Astrocyte (in vitro differentiated cells and primary cell): ENCODE data around the gene MRTFA. TPM values are rescaled to one million over a fixed set of nuclear protein-coding genes. Genes with fewer than 3 reads are reported as not detected.

Experiments used
- DNase-seq: peaks from one replicate; pipeline ENCODE4 v3.0.0-alpha.2; 2010; ENCODE audit warnings: low read depth
- FAIRE-seq: peaks from 2 replicates; lab custom pipeline; 2011; peaks lifted over from hg19 to GRCh38; lab: Jason Lieb, UNC
- H2AFZ ChIP-seq: 2 replicates; pipeline ENCODE4 v1.6.0; 2012; ENCODE audit warnings: low read depth, low read length, inconsistent platforms
- H3K27ac ChIP-seq: 2 replicates; pipeline ENCODE4 v1.5.1; 2011; ENCODE audit warnings: low read depth, low read length, inconsistent platforms
- H3K27me3 ChIP-seq: 2 replicates; pipeline ENCODE4 v1.6.0; 2011; ENCODE audit warnings: low read length, inconsistent platforms; ENCODE audit not compliant: insufficient read depth
- H3K36me3 ChIP-seq: 2 replicates; pipeline ENCODE4 v1.5.1; 2011; ENCODE audit warnings: low read length, inconsistent platforms; ENCODE audit not compliant: insufficient read depth
- H3K4me1 ChIP-seq: 2 replicates; pipeline ENCODE4 v1.5.1; 2011; ENCODE audit warnings: low read length, inconsistent platforms; ENCODE audit not compliant: insufficient read depth
- H3K4me2 ChIP-seq: 2 replicates; pipeline ENCODE4 v1.6.0; 2012; ENCODE audit warnings: low read length, inconsistent platforms
- H3K4me3 ChIP-seq: 2 replicates; pipeline ENCODE4 v1.5.1; 2011; ENCODE audit warnings: low read depth, mild to moderate bottlenecking, low read length, inconsistent platforms; ENCODE audit not compliant: insufficient read depth
- H3K79me2 ChIP-seq: 2 replicates; pipeline ENCODE4 v1.6.0; 2012; ENCODE audit warnings: mild to moderate bottlenecking, low read length, inconsistent platforms; ENCODE audit not compliant: insufficient read depth
- H3K9ac ChIP-seq: 2 replicates; pipeline ENCODE4 v1.6.0; 2012; ENCODE audit warnings: mild to moderate bottlenecking, low read length, inconsistent platforms
- H3K9me3 ChIP-seq: 2 replicates; pipeline ENCODE4 v1.5.1; 2012; ENCODE audit warnings: low read depth, mild to moderate bottlenecking, low read length, inconsistent platforms; ENCODE audit not compliant: insufficient read depth
- H4K20me1 ChIP-seq: 2 replicates; pipeline ENCODE4 v1.6.0; 2012; ENCODE audit warnings: low read length, inconsistent platforms; ENCODE audit not compliant: insufficient read depth
- H3K27ac Mint-ChIP-seq: one replicate; pipeline ENCODE4 v1.8.0; 2021; ENCODE audit warnings: mild to moderate bottlenecking, mixed read lengths; ENCODE audit not compliant: unreplicated experiment
- H3K27me3 Mint-ChIP-seq: one replicate; pipeline ENCODE4 v1.8.0; 2021; ENCODE audit warnings: low read depth, mixed read lengths; ENCODE audit not compliant: unreplicated experiment
- H3K36me3 Mint-ChIP-seq: one replicate; pipeline ENCODE4 v1.8.0; 2021; ENCODE audit warnings: low read depth, mixed read lengths; ENCODE audit not compliant: unreplicated experiment
- H3K4me1 Mint-ChIP-seq: one replicate; pipeline ENCODE4 v1.8.0; 2021; ENCODE audit warnings: low read depth, mixed read lengths; ENCODE audit not compliant: unreplicated experiment
- H3K4me3 Mint-ChIP-seq: one replicate; pipeline ENCODE4 v1.8.0; 2021; ENCODE audit warnings: mild to moderate bottlenecking, moderate library complexity, mixed read lengths; ENCODE audit not compliant: unreplicated experiment
- H3K9me3 Mint-ChIP-seq: one replicate; pipeline ENCODE4 v1.8.0; 2021; ENCODE audit warnings: mild to moderate bottlenecking, mixed read lengths; ENCODE audit not compliant: unreplicated experiment
- CTCF ChIP-seq: IDR thresholded peaks from 2 replicates; pipeline ENCODE4 v1.5.1; 2011; ENCODE audit warnings: low read depth, mild to moderate bottlenecking, inconsistent platforms, low read length, moderate library complexity; ENCODE audit not compliant: insufficient read depth
- EZH2 ChIP-seq: IDR thresholded peaks from 2 replicates; pipeline ENCODE4 v1.6.1; 2012; ENCODE audit warnings: mild to moderate bottlenecking, low read length, inconsistent platforms; ENCODE audit not compliant: insufficient read depth
- total RNA-seq: library from RNA; stranded (reverse); gene quantifications from 2 replicates; pipeline ENCODE4 v1.2.1, GENCODE V29; 2021

Gene MRTFA
- total RNA-seq, 1 donor from 2014 or later = 74.3 TPM

DNA sequence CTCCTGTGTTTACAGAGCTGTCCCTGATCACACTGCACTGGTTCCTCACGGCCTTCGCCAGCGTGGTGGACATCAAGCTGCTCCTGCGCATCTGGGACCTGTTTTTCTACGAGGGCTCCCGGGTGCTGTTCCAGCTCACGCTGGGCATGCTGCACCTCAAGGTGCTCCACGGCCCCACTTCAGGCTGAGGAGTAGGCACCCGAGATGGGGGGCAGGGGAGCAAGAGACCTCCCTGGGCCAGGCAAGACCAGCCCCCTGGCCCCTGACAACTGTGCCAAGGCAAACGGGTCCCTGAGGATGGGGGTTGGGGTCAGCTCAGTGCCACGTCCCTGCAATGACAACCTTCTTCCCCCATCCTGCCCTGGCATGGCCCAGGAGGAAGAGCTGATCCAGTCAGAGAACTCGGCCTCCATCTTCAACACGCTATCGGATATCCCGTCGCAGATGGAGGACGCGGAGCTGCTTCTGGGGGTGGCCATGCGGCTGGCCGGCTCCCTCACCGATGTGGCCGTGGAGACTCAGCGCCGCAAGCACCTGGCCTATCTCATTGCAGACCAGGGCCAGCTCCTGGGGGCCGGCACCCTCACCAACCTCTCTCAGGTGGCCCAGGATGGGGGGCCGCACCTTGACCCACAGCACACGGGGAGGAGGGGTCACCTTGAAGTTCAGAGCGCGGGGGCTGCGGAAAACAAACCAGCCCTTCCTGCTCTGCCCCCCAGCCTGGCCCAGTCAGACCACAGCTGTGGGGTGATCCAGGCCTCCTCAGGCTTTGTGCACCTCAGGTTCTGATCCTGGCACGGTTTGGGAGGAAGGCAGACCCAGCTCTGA is 230.2 kb downstream of the MRTFA start:
- H3K9me3 Mint-ChIP-seq = no peaks in the 10 kb centered on the region
- no peaks in the 10 kb centered on the region for H3K27me3 ChIP-seq
- H3K36me3 ChIP-seq = peaks cover 19% of the 10 kb centered on the region
- peaks cover 23% of the 10 kb centered on the region for H3K36me3 Mint-ChIP-seq
- no peaks in the 10 kb centered on the region for H3K4me1 ChIP-seq
- no peaks in the 10 kb centered on the region for H3K27me3 Mint-ChIP-seq
- no peak overlapping the region for H3K27ac ChIP-seq
- no peak overlapping the region for H3K4me2 ChIP-seq
- no peaks in the 10 kb centered on the region for H3K79me2 ChIP-seq
- H3K4me1 Mint-ChIP-seq = no peaks in the 10 kb centered on the region
- DNase-seq (no peak), FAIRE-seq (no peak)
- H4K20me1 ChIP-seq = peaks cover 65% of the 10 kb centered on the region
- no peaks in the 10 kb centered on the region for H3K9me3 ChIP-seq
- no peak overlapping the region for H3K4me3 ChIP-seq
- TF ChIP-seq EZH2 = no peak
- no peak for TF ChIP-seq CTCF
- no peak overlapping the region for H3K9ac ChIP-seq
- H2AFZ ChIP-seq = no peak overlapping the region
- no peak overlapping the region for H3K4me3 Mint-ChIP-seq
- no peak overlapping the region for H3K27ac Mint-ChIP-seq

GRCh38 chr22:40405178-40406062 is 231.1 kb downstream of the MRTFA start:
- no peak for DNase-seq
- Mint-ChIP-seq H3K4me1 (no peaks in the 10 kb centered on the region), H3K4me3 (no peak overlapping the region), H3K36me3 (peaks cover 24% of the 10 kb centered on the region), H3K27ac (no peak overlapping the region), H3K27me3 (no peaks in the 10 kb centered on the region), H3K9me3 (no peaks in the 10 kb centered on the region)
- TF ChIP-seq EZH2 (no peak), CTCF (no peak)
- no peak overlapping the region for H2AFZ ChIP-seq
- H3K4me1 ChIP-seq = no peaks in the 10 kb centered on the region
- H3K27me3 ChIP-seq = no peaks in the 10 kb centered on the region
- no peak for FAIRE-seq
- no peaks in the 10 kb centered on the region for H3K79me2 ChIP-seq
- H3K9me3 ChIP-seq = no peaks in the 10 kb centered on the region
- H3K9ac ChIP-seq = no peak overlapping the region
- peaks cover 56% of the 10 kb centered on the region for H4K20me1 ChIP-seq
- H3K27ac ChIP-seq = no peak overlapping the region
- peaks cover 11% of the 10 kb centered on the region for H3K36me3 ChIP-seq
- no peak overlapping the region for H3K4me2 ChIP-seq
- H3K4me3 ChIP-seq = no peak overlapping the region
